Trophoblast cell (in vitro differentiated cells and primary cell): ENCODE measurements around the gene PRAMEF17.
A peak's percentile ranks its signal among the peaks of the same experiment; 100 is the strongest.
"Not testable (repeated sequence)": the region's sequence is repeated elsewhere in the genome, so short reads cannot be mapped to it uniquely, and the experiment has no call there.

Experiments used
- DNase-seq, 2 donors: peaks; one replicate each; pipeline ENCODE4 v3.0.0-alpha.2; 2016
- H2AFZ ChIP-seq: 2 replicates; pipeline ENCODE4 v1.6.1; 2013; ENCODE audit warnings: low read length, moderate library complexity, mild to moderate bottlenecking; ENCODE audit not compliant: insufficient read depth, poor library complexity
- H2AK5ac ChIP-seq: 2 replicates; pipeline ENCODE4 v1.6.1; 2013; ENCODE audit warnings: mild to moderate bottlenecking, low read length
- H2BK120ac ChIP-seq: 2 replicates; pipeline ENCODE4 v1.6.1; 2013; ENCODE audit warnings: low read length, mild to moderate bottlenecking, moderate library complexity; ENCODE audit not compliant: insufficient read depth, poor library complexity
- H2BK12ac ChIP-seq: 2 replicates; pipeline ENCODE4 v1.6.1; 2013; ENCODE audit warnings: mild to moderate bottlenecking, low read length, moderate library complexity
- H2BK5ac ChIP-seq: 2 replicates; pipeline ENCODE4 v1.6.1; 2013; ENCODE audit warnings: low read length, low read depth, moderate library complexity, mild to moderate bottlenecking; ENCODE audit not compliant: poor library complexity
- H3K14ac ChIP-seq: 2 replicates; pipeline ENCODE4 v1.6.1; 2013; ENCODE audit warnings: mild to moderate bottlenecking, low read length
- H3K18ac ChIP-seq: 2 replicates; pipeline ENCODE4 v1.6.1; 2013; ENCODE audit warnings: mild to moderate bottlenecking, low read length
- H3K23ac ChIP-seq: 2 replicates; pipeline ENCODE4 v1.6.1; 2013; ENCODE audit warnings: low read length
- H3K27ac ChIP-seq: 2 replicates; pipeline ENCODE4 v1.5.1; 2013; ENCODE audit warnings: low read depth, mild to moderate bottlenecking, inconsistent platforms, low read length, moderate library complexity
- H3K27me3 ChIP-seq: 2 replicates; pipeline ENCODE4 v1.6.1; 2013; ENCODE audit warnings: inconsistent platforms, mild to moderate bottlenecking, low read length, moderate library complexity; ENCODE audit not compliant: insufficient read depth
- H3K36me3 ChIP-seq, 2 experiments: 1 replicate in 1 of 2; 2 replicates in 1 of 2; pipeline ENCODE4 v1.6.1; 2013; ENCODE audit warnings: low read length in 2 of 2, mild to moderate bottlenecking in 2 of 2, moderate library complexity in 1 of 2; ENCODE audit not compliant: insufficient read depth in 2 of 2, control insufficient read depth in 1 of 2
- H3K4ac ChIP-seq: 2 replicates; pipeline ENCODE4 v1.6.1; 2013; ENCODE audit warnings: low read depth, mild to moderate bottlenecking, low read length, moderate library complexity
- H3K4me1 ChIP-seq, 2 experiments: 1 replicate in 1 of 2; 2 replicates in 1 of 2; pipeline ENCODE4 v1.6.1; 2013; ENCODE audit warnings: low read length in 2 of 2, mild to moderate bottlenecking in 2 of 2, moderate library complexity in 1 of 2; ENCODE audit not compliant: insufficient read depth in 2 of 2, control insufficient read depth in 1 of 2
- H3K4me2 ChIP-seq: 2 replicates; pipeline ENCODE4 v1.6.1; 2013; ENCODE audit warnings: inconsistent platforms, mild to moderate bottlenecking, low read length, moderate library complexity
- H3K4me3 ChIP-seq: 2 replicates; pipeline ENCODE4 v1.5.1; 2013; ENCODE audit warnings: mild to moderate bottlenecking, low read depth, low read length, inconsistent platforms
- H3K79me1 ChIP-seq: one replicate; pipeline ENCODE4 v1.6.1; 2013; ENCODE audit warnings: low read length
- H3K79me2 ChIP-seq: 2 replicates; pipeline ENCODE4 v1.6.1; 2013; ENCODE audit warnings: low read length, mild to moderate bottlenecking; ENCODE audit not compliant: control insufficient read depth, insufficient read depth, poor library complexity
- H3K9ac ChIP-seq: 2 replicates; pipeline ENCODE4 v1.6.1; 2013; ENCODE audit warnings: mild to moderate bottlenecking, low read length
- H3K9me3 ChIP-seq: 2 replicates; pipeline ENCODE4 v1.6.1; 2013; ENCODE audit warnings: low read depth, mild to moderate bottlenecking, control low read depth, inconsistent platforms, low read length; ENCODE audit not compliant: insufficient read depth
- H4K12ac ChIP-seq: 2 replicates; pipeline ENCODE4 v1.6.1; 2013; ENCODE audit warnings: low read depth, mild to moderate bottlenecking, low read length, moderate library complexity
- H4K8ac ChIP-seq: 2 replicates; pipeline ENCODE4 v1.6.1; 2013; ENCODE audit warnings: low read depth, mild to moderate bottlenecking, low read length, moderate library complexity
- H4K91ac ChIP-seq: one replicate; pipeline ENCODE4 v1.6.1; 2013; ENCODE audit warnings: low read depth, mild to moderate bottlenecking, low read length, moderate library complexity
- WGBS: extraction: QIAGEN DNeasy Blood & Tissue Kit; methylation state at CpG from one replicate; pipeline ENCODE4 v1.1.7; 2013; ENCODE audit warnings: missing lambda C conversion rate; ENCODE audit not compliant: insufficient read length, insufficient coverage; ENCODE audit errors: extremely low coverage; 5-methylcytosine and 5-hydroxymethylcytosine counted together

Gene PRAMEF17

DNA sequence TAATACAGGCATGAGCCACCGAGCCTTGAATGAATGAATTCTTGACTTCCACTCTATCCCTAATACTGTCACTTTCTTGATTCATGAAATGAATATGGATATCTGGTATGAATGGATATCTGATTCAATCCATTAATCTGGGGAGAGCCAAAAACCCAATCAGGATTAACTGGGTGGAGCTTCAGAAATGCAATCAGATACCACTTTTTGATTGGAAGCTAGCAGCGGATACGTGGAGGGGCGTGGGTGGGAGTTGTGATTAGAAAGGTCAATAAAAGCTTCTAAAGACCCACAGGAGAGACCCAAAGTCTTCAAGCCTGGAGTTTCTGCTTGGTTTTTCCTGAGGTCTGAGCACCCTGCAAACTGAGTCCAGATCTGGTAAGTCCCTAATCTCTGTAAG lies 20.7 kb downstream of the PRAMEF17 start, which contains the start of gene PRAMEF20:
Gene PRAMEF20 (plus strand): TSS at position 301 of the 400 bp plus-strand sequence. CDS start 5,905 bp downstream, outside the sequence.
- not testable (repeated sequence) for H3K79me2 ChIP-seq, H3K23ac ChIP-seq

GRCh38 chr1:13430495-13430894 lies 41.1 kb downstream of the PRAMEF17 start:
- no peaks in the 10 kb centered on the region for H3K27me3 ChIP-seq
- H2BK5ac ChIP-seq, result no peak overlapping the region
- H3K4me2 ChIP-seq, result no peak overlapping the region
- H2AFZ ChIP-seq, result no peak overlapping the region
- H3K4me1 ChIP-seq, result no peaks in the 10 kb centered on the region
- no peak overlapping the region for H3K9ac ChIP-seq
- no CpG with 5 or more reads among the region's 13 CpGs for WGBS
- no peaks in the 10 kb centered on the region for H3K36me3 ChIP-seq
- no peaks in the 10 kb centered on the region for H3K79me1 ChIP-seq
- no peak overlapping the region for H4K8ac ChIP-seq
- H2AK5ac ChIP-seq, result no peak overlapping the region
- H4K12ac ChIP-seq, result no peak overlapping the region
- no peak overlapping the region for H4K91ac ChIP-seq
- no peak overlapping the region for H2BK120ac ChIP-seq
- no peak overlapping the region for H3K23ac ChIP-seq
- H3K4me3 ChIP-seq, result peak overlapping the region; percentile 39
- no peak overlapping the region for H3K14ac ChIP-seq
- no peak overlapping the region for H3K27ac ChIP-seq
- no peaks in the 10 kb centered on the region for H3K79me2 ChIP-seq
- peaks cover 30% of the 10 kb centered on the region for H3K9me3 ChIP-seq
- H3K4ac ChIP-seq, result no peak overlapping the region
- DNase-seq, result no peak
- H2BK12ac ChIP-seq, result no peak overlapping the region
- no peak overlapping the region for H3K18ac ChIP-seq

More for the DNA sequence above, 20.7 kb downstream of the PRAMEF17 start, which contains the start of gene PRAMEF20:
- no CpG with 5 or more reads among the region's 4 CpGs for WGBS
- H3K18ac ChIP-seq, H3K27ac ChIP-seq, H4K91ac ChIP-seq, H4K8ac ChIP-seq, H3K9ac ChIP-seq, H2AK5ac ChIP-seq, H2AFZ ChIP-seq, H3K14ac ChIP-seq, H3K4me1 ChIP-seq, H3K27me3 ChIP-seq, H3K4me3 ChIP-seq, DNase-seq, H4K12ac ChIP-seq, H2BK5ac ChIP-seq, H3K4ac ChIP-seq, H3K36me3 ChIP-seq, H3K4me2 ChIP-seq, H2BK120ac ChIP-seq, H2BK12ac ChIP-seq, H3K79me1 ChIP-seq: not testable (repeated sequence)
- H3K9me3 ChIP-seq, result peaks cover 17% of the 10 kb centered on the region

DNA sequence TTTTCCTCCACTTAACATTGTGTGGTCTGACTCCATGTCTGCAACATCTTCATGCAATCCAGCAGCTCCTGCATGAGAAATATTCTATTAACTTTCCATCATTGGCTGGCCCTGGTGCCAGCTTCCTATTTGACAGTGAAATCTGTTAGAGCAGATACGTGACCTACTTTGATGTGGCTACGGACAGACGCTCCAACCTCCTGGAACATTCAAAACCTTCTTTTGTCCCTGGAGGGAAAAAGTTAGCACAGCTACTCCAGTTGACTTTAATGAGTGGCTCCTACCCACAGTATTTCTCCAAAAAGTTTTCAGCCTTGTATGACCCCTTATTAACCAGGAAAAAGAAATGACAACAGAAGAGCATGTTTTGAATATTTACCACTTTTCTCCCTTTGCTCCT lies 42.8 kb downstream of the PRAMEF17 start:
- peaks cover 35% of the 10 kb centered on the region for H3K9me3 ChIP-seq
- no peak overlapping the region for H3K4me3 ChIP-seq
- no peak overlapping the region for H2BK12ac ChIP-seq
- H2BK120ac ChIP-seq, result no peak overlapping the region
- H4K12ac ChIP-seq, result no peak overlapping the region
- WGBS, result no CpG with 5 or more reads among the region's 3 CpGs
- H3K4me1 ChIP-seq, result no peaks in the 10 kb centered on the region
- H3K4ac ChIP-seq, result no peak overlapping the region
- no peak overlapping the region for H3K18ac ChIP-seq
- no peak overlapping the region for H3K9ac ChIP-seq
- no peak overlapping the region for H2AFZ ChIP-seq
- no peak for DNase-seq
- H3K36me3 ChIP-seq, result no peaks in the 10 kb centered on the region
- H3K27me3 ChIP-seq, result no peaks in the 10 kb centered on the region
- no peak overlapping the region for H3K14ac ChIP-seq
- no peak overlapping the region for H4K91ac ChIP-seq
- no peak overlapping the region for H4K8ac ChIP-seq
- no peak overlapping the region for H2AK5ac ChIP-seq
- H3K27ac ChIP-seq, result no peak overlapping the region
- no peak overlapping the region for H3K23ac ChIP-seq
- no peaks in the 10 kb centered on the region for H3K79me1 ChIP-seq
- H3K4me2 ChIP-seq, result no peak overlapping the region
- H3K79me2 ChIP-seq, result no peaks in the 10 kb centered on the region
- no peak overlapping the region for H2BK5ac ChIP-seq

DNA sequence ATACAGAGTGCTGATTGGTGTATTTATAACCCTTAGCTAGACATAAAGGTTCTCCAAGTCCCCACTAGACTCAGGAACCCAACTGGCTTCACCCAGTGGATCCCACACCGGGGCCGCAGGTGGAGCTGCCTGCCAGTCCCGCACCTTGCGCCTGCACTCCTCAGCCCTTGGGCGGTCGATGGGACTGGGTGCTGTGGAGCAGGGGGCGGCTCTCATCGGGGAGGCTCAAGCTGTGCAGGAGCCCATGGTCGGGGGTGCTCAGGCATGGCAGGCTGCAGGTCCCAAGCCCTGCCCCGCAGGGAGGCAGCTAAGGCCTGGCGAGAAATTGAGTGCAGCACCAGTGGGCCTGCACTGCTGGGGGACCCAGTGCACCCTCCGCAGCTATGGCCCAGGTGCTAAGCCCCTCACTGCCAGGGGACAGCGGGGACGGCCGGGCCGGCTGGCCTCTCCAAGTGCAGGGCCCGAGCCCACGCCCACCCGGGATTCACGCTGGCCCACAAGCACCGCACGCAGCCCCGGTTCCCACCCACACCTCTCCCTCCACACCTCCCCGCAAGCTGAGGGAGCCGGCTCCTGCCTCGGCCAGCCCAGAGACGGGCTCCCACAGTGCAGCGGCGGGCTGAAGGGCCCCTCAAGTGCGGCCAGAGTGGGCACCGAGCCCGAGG lies 44.4 kb downstream of the PRAMEF17 start:
- H3K4me3 ChIP-seq, H3K4me2 ChIP-seq, H3K4ac ChIP-seq, H3K23ac ChIP-seq, H3K36me3 ChIP-seq, H3K79me2 ChIP-seq, H3K79me1 ChIP-seq, H4K12ac ChIP-seq, H4K91ac ChIP-seq, H3K27ac ChIP-seq, H3K9ac ChIP-seq, H2AFZ ChIP-seq, H3K27me3 ChIP-seq, H3K4me1 ChIP-seq, H2AK5ac ChIP-seq, H2BK120ac ChIP-seq, H3K18ac ChIP-seq, H3K14ac ChIP-seq, H4K8ac ChIP-seq, H2BK5ac ChIP-seq, H2BK12ac ChIP-seq, DNase-seq: not testable (repeated sequence)
- peaks cover 35% of the 10 kb centered on the region for H3K9me3 ChIP-seq
- no CpG with 5 or more reads among the region's 32 CpGs for WGBS
